GM21786 (cell line): ENCODE data around the gene PIAS1.
A peak's percentile ranks its signal among the peaks of the same experiment; 100 is the strongest.
"Not testable (repeated sequence)": the region's sequence is repeated elsewhere in the genome, so short reads cannot be mapped to it uniquely, and the experiment has no call there.

Experiments used
- ATAC-seq: cut with Tn5 transposase; IDR thresholded peaks from one replicate; pipeline ENCODE4 v1.9.1; 2021; ENCODE audit not compliant: unreplicated experiment

PIAS1 gene

DNA sequence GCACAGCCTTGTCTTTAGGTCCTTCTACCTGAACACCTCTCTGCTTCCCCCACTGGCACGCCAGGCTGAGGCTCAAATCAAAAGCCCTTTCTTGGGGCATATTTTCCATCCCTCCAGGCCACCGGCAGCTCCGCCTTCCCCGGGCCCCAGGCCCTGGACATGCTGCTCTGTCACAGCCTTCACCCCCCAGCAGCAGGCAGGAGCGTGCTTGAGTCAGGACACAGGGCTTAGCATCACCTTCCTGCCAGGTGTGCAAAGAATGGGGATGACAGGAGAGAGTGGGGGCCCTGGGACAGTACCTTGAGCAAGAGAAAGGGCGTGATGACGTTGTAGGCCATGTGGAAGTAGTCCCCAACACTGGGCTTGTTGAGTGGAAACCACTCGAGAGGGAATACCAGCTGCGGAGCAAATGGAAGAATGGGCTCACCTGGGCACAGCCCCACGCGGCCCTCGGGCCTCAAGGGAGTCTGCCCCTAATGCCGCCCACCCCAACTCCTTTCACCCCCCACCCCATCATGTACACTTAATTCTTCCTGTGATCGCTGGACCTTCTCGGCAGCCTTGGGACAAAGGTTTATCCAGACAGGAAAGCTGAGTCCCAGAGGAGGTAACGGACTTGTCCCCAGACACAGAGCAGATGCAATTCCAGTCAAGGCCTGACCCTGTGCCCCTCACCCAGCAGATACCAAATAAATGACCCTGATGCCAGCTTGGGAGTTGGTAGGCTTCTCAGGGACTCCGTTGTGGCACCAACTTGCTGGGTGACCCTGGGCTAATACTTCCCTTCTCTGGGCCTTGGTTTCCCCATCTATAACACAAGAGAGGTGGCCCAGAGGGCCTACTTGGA is 160.1 kb downstream of the PIAS1 start:
- ATAC-seq: no peak

DNA sequence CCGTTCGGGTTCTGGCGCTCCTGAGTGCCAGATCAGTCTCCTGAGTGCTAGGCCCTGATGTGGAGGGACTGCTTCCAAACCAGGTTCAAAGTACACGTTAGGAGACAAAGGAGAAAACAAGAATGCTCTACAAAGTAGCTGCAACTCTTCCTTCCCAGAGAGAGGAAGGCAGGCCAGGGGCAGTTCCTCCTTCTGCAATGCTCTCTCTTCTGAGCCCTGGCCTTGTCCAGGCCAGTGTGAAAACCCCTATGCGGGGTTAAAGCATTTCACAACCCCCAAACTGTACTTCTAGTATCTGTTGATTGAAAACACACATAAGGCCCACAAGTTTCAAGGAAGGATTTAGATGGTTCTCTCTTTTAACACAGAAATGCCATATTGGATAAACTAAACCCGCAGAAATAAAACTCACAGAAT is 160.7 kb downstream of the PIAS1 start:
- no peak for ATAC-seq

DNA sequence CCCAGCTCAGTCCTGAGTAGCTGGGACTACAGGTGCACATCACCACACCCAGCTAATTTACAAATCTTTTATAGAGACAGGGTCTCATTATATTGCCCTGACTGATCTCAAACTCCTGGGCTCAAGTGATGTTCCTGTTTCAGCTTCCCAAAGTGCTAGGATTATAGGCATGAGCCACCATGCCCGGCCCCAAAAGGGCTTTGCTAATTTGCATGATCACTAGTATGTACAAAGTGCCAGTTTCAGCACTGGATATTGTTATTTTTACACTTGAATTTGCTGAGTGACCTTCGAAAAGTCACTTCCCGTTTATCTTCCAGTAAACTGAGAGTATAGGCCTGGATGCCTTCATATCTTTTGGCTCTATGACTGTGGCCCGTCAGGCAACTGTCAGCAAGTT is 163.2 kb downstream of the PIAS1 start:
- ATAC-seq: no peak

DNA sequence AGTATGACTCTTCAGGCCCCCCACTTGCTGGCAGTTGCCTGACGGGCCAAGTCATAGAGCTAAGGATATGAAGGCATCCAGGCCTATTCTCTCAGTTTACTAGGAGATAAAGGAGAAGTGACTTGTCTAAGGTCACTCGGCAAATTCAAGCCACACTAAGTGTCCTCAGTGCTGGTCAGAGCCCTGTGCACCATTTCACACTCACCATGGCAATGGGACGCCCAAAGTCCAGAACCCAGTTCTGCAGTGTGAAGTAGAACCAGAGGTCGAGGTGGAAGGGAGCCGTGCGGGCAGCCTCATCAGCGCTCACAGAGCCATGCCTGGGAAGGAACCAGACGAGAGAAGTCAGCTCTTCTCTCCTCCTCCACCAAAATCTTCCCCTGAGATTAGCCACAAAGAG is 164.2 kb downstream of the PIAS1 start:
- no peak for ATAC-seq

DNA sequence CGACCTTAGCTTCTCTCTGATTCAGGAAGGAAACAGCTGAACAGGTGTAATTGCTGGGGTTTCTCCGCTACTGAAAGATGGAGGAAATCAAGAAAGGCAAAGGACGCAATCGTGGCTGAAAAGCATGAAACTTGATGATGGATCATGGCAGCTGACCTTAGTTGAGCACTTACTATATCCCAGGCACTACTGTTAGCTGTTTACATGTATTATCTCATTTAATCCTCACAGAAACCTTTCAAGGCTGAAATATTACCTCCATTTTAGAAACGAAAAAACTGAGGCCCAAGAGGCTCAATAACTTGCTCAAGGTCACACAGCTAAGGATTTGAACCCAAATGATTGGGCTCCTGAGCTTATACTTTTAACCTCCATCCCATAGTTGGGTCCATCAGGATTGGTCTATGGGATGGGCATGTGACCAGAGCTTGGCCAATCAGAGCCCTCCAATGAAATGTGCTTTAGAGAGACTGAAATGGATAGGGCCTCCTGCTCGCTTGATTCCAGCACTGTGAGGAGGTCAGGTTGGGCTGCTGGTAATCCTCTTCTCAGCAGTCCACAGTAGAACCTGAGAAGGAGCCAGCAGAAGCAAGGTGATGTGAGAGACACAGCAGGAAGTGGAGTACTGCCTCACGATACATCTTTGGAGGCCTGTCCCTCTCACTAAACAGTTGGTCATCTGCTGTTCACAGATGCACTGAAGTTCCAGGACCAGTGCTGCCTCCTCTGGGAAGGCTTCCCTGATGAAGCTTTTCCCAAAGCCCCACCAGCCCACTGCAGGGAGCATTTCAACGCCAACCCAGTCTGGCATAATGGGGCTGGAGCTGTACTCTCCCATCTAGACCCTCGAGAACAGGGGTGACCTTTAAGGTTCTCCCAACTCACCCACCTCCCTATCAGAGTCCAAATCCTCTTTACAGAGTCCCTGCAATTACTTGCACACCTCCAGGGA is 165.0 kb downstream of the PIAS1 start:
- no peak for ATAC-seq

DNA sequence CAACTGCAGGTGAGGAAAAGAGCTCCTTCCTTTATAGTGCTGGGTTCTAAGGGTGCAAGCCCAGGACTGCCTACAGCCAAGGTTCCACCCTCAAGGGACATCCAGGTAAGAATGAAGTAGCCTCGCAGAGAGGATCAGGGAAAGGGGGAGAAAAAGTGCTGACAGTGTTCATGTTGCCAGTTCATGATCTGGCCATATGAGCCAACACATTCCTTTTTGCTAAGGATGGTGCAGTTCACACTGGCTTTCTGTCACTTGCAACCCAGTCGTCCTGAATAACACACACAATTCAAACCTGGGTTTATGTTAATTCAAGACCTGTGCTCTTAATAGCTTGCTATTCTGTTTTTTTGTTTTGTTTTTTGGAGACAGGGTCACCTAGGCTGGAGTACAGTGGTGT is 166.4 kb downstream of the PIAS1 start:
- ATAC-seq: no peak

DNA sequence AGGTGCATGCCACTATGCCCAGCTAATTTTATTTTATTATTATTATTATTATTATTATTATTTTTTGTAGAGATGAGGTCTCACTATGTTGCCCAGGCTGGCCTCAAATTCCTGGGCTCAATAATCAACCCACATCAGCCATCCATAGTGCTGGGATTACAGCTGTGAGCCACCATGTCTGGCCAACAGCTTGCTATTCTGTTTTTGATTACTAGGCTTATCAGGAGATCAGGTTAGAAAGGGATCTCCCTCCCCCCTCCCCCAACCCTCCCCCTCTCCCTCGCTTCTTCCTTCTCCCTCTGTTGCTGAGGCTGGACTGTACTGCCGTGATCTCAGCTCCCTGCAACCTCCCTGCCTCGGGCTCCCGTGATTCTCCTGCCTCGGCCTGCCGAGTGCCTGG is 166.9 kb downstream of the PIAS1 start:
- no peak for ATAC-seq

DNA sequence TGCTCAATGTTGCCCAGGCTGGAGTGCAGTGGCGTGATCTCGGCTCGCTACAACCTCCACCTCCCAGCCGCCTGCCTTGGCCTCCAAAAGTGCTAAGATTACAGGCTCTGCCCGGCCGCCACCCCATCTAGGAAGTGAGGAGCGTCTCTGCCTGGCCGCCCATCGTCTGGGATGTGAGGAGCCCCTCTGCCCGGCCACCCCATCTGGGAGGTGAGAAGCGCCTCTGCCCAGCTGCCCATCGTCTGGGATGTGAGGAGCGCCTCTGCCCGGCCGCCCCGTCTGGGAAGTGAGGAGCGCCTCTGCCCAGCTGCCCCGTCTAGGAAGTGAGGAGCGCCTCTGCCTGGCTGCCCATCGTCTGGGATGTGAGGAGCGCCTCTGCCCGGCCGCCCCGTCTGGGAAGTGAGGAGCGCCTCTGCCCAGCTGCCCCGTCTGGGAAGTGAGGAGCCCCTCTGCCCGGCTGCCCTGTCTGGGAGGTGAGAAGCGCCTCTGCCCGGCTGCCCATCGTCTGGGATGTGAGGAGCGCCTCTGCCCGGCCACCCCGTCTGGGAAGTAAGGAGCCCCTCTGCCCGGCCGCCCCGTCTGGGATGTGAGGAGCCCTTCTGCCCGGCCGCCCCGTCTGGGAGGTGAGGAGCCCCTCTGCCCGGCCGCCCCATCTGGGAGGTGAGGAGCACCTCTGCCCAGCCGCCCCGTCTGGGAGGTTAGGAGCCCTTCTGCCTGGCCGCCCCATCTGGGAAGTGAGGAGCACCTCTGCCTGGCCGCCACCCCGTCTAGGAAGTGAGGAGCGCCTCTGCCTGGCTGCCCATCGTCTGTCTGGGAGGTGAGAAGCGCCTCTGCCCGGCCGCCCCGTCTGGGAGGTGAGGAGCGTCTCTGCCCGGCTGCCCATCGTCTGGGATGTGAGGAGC is 167.7 kb downstream of the PIAS1 start:
- ATAC-seq: not testable (repeated sequence)

DNA sequence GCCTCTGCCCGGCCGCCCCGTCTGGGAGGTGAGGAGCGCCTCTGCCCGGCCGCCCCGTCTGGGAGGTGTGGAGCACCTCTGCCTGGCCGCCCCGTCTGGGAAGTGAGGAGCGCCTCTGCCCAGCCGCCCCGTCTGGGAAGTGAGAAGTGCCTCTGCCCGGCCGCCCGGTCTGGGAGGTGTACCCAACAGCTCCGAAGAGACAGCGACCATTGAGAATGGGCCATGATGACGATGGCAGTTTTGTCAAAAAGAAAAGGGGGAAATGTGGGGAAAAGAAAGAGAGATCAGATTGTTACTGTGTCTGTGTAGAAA is 168.3 kb downstream of the PIAS1 start:
- not testable (repeated sequence) for ATAC-seq

DNA sequence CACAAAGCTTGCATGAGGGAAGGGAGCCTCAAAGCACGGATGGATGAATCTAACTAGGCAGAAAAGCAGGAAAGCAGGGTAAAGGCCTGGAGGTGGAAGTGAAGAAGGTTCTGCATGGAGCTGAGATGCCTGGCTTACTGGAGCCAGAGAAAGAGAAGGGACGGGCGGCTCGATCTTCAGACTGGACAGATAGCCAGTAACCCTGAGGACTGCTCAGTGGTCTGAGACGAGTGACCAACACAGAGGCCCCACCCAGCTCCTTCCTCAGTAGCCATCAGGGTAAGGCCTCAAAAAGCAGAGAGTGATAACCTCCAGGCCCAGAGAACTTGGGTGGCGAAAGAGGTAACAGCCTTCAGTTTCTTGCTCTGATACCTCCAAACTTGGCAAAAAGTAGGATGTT is 169.1 kb downstream of the PIAS1 start:
- ATAC-seq: no peak

DNA sequence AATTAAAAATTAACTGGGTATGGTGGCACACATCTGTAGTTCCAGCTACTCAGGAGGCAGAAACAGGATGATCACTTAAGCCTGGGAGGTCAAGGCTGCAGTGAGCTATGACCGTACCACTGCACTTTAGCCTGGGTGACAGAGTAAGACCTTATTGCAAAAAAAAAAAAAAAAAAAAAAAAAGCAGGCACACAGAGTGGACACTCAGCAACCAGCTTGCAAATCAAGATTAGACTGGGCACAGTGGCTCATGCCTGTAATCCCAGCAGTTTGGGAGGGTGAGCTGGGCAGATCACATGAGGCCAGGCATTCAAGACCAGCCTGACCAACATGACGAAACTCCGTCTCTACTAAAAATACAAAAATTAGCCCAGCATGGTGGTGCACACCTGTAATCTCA is 170.0 kb downstream of the PIAS1 start:
- no peak for ATAC-seq

DNA sequence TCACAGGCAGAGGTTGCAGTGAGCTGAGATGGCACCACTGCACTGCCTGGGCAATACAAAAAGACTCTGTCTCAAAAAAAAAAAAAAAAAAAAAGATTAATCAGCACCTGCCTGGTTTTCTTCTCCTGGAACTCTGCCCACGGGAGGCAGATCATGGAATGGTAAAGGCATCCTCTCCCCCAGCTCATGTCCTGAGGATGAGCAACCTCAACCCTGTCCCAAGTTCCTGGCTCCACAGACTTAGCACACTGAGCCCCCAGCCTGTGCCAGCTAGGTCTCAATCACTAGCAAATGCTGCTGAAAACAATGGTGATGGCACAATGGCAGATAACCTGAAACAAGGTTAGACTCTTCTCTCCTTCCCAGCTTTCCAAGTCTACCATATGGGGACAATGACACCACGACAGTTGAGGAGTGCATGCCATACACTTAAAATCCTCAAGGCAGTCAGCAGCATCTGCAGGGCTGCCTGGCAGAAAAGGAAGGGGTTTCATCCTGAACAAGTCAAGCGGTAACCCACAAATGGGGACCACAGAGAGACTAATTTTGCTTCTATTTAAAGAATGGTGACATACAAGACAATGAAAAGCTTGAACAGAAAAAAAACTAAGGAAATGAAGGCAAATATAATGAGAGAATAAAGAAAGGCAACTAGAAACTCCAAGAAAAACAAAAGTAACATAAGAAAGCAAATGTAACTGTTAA is 170.6 kb downstream of the PIAS1 start:
- ATAC-seq: peak; percentile 32

DNA sequence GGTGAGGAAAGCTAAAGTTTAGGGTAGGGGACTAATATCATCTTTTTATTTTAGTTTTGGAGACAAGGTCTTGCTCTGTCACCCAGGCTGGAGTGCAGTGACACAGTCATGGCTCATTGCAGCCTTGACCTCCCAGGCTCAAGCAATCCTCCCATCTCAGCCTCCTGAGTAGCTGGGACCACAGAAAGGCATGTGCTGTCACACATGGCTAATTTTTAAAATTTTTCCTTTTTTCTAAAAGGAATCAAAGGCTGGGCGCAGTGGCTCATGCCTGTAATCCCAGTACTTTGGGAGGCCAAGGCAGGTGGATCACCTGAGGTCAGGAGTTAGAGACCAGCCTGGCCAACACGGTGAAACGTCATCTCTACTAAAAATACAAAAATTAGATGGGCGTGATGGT is 171.3 kb downstream of the PIAS1 start:
- not testable (repeated sequence) for ATAC-seq

DNA sequence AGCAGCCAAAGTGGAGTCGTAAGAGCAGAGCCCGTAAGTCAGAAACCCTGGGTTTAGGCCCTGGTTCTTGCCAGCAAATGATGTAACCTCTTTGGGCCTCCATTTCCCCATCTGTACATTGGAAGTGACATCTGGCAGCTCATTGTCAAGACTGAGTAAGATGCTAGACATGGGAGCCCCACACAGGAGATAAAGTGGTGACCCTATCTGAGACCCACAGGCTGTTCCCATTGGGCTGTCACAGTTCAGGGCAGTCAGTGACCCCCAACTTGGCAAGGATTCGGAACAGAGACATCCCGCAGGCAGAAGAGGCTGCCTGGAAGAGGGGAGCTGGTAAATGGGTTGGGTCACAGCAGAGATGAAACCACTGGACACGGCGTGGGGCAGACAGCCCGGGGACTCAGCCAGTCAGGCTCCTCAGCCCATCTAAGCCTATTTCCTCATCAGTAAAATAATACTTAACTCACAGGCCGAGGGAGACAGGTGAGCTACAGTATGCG is 173.6 kb downstream of the PIAS1 start:
- no peak for ATAC-seq

DNA sequence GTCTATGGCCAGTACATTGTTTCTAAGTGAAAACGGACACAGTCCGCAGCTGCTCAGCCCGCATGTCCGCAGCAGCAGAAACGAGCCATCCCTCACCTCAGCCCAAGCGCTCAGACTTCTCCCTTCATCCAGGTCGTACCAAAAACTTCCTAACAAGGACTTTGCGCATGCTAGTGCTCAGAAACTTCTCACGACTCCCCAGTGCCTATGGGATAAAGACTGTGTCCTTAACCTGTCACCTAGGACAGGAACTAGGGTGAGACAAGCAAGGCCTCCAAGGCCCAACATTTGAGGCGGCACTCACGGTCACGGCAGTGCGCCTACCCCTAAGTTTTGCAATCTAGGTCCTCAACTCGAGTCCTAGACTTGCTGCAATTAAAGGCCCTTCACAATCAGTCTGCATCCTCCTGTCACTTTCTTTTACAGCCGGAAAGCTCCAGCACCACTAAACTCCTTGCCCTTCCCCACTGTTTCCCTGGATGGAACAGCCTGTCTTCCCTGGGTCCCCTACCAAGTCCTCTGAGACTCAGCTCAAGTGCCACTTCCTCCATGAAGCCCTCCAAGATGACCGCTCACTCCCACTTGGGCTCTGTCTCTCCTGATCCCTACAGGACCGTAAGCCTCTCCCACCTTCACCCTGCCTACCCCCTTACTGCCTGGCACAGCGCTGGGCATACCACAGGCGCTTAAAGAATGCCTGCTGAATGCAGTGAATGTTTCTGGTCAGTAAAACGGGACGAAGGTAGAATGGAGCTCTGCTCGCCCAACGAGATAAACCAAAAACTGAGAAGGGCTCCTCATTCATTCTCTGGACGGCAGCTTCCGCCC is 174.2 kb downstream of the PIAS1 start:
- no peak for ATAC-seq

DNA sequence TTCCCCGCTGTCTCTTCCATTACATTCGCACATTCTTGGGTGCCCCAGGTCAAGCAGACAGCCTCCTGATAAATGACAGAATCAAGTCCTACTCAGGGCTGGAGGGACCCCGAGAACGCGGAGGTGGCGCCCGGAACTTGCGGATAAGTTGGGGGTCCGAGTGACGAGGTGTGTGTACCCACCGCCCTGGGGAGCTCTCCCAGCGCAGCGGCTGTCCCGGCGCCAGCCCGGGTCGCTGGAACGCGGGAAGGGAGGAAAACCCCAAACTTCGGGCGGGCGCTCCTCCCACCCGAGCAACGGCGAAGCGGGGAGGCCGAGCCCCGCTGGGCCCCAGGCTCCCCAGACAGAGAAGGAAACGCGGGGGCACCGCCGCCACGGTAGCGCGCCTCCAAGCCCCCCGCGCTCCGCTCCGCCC is 174.9 kb downstream of the PIAS1 start:
- ATAC-seq: no peak

DNA sequence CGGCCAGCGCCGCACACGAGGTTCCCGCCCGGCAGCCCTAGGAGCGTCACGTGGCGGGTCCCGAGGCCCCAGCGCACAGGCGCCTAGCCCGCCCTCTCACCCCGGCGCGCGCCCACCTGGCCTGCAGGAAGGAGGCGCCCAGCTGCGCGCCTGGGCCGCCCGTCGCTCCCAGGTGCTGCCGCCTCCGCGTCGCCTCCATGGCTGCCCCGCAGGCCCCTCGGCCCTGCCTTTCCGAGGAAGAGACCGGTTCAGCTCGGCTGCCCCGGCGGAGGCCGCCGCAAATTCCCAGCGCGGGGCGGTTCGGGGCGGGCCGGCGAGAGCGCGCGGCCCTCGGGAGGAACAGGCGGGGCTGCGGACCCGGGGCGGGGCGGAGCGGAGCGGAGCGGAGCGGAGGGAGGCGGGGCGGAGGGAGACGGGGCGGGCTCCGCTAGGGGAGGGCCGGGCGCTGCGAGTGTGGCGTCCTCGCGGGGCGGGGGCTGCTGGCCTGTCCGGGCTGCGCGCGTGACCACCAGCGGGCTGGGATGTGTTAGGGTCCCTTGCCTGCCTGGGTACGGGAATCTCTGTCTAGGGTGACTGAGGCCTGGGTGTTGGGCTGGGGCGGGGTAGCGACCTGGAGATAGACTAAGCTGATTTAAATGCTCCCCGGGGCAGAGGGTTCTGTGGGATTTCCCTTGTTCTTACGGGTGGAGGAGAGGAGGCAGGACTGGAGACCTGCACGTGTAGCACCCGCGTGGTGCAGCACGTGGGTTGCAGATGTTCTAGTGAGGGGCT is 175.5 kb downstream of the PIAS1 start, which contains the start of gene CLN6:
Gene CLN6 (minus strand): TSS at position 343 of the 771 bp plus-strand sequence. CDS start 144 bp downstream, at position 199.
- ATAC-seq: peak; percentile 62
